ENCODE data around the gene TGM3. TPM values are rescaled to one million over a fixed set of nuclear protein-coding genes. Genes with fewer than 3 reads are reported as not detected.

TGM3 gene
- polyA plus RNA-seq, 1 donor from 2014 or later = 0.24 TPM

- TF ChIP-seq SMC3 (conservative IDR thresholded peaks at IDR 0.05; ENCODE audit: poor library complexity) (no peak), EZH2 (IDR thresholded peaks at IDR 0.05; ENCODE audit: borderline replicate concordance, insufficient read depth, low read length, poor library complexity, severe bottlenecking) (no peak)
- no peaks in the 10 kb centered on the region for H3K79me2 ChIP-seq (replicated peaks; ENCODE audit: insufficient read depth, low read length)
- no peak overlapping the region for H2AFZ ChIP-seq (ENCODE audit: low read depth, low read length)
- no peaks in the 10 kb centered on the region for H3F3A ChIP-seq (ENCODE audit: insufficient read depth, low read length, poor library complexity, severe bottlenecking)
- no peaks in the 10 kb centered on the region for H3K27me3 ChIP-seq (ENCODE audit: insufficient read depth, low read depth, low read length)
- H3K9ac ChIP-seq (ENCODE audit: low read length) = no peak overlapping the region
- no peak overlapping the region for H3K27ac ChIP-seq (ENCODE audit: low read length)
- no peak overlapping the region for H3K4me3 ChIP-seq (ENCODE audit: low read length)
- H3K9me3 ChIP-seq (ENCODE audit: low read length) = peaks cover 3% of the 10 kb centered on the region
- H4K20me1 ChIP-seq (ENCODE audit: insufficient read depth) = no peaks in the 10 kb centered on the region
- H3K4me2 ChIP-seq (ENCODE audit: low read length) = no peak overlapping the region
- H3K9me2 ChIP-seq (ENCODE audit: insufficient read depth, low read length) = no peaks in the 10 kb centered on the region
- H3K36me3 ChIP-seq (ENCODE audit: insufficient read depth, low read length) = no peaks in the 10 kb centered on the region
Measured at GRCh38 chr20:2361035-2361593, 65.3 kb downstream of the TGM3 start.

DNA sequence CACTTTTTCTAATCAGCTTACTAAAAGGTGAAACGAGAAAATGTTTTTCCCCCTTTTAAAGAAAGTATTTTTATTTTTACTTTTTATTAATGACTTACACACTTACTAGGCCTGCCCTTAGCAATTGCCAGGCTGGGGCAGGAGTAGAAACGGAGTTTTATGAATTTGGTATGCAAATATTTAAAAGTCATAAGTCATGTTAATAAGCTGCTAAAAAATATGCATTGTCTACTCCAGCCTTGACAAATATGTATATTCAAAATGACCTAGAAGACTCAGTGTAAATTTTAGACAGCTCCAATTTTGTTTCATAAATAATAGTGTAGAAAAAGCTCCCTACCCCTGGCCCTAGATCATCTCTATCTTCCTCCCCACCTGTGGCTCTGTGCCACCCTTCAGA lies 67.4 kb downstream of the TGM3 start:
- Histone ChIP-seq H3K36me3 (ENCODE audit: insufficient read depth, low read length) (no peaks in the 10 kb centered on the region), H3K27ac (ENCODE audit: low read length) (no peak overlapping the region), H3K9me2 (ENCODE audit: insufficient read depth, low read length) (no peaks in the 10 kb centered on the region)

GRCh38 chr20:2363587-2363986 lies 67.8 kb downstream of the TGM3 start:
- no peaks in the 10 kb centered on the region for H3K36me3 ChIP-seq (ENCODE audit: insufficient read depth, low read length)
- H3K4me2 ChIP-seq (ENCODE audit: low read length) = no peak overlapping the region
- no peak overlapping the region for H3K27ac ChIP-seq (ENCODE audit: low read length)
- no peak overlapping the region for H3K9ac ChIP-seq (ENCODE audit: low read length)
- H3K9me3 ChIP-seq (ENCODE audit: low read length) = peaks cover 3% of the 10 kb centered on the region
- H3K79me2 ChIP-seq (replicated peaks; ENCODE audit: insufficient read depth, low read length) = no peaks in the 10 kb centered on the region
- H3K27me3 ChIP-seq (ENCODE audit: insufficient read depth, low read depth, low read length) = no peaks in the 10 kb centered on the region
- H3K4me3 ChIP-seq (ENCODE audit: low read length) = no peak overlapping the region
- H4K20me1 ChIP-seq (ENCODE audit: insufficient read depth) = no peaks in the 10 kb centered on the region
- H3F3A ChIP-seq (ENCODE audit: insufficient read depth, low read length, poor library complexity, severe bottlenecking) = no peaks in the 10 kb centered on the region
- H3K9me2 ChIP-seq (ENCODE audit: insufficient read depth, low read length) = no peaks in the 10 kb centered on the region
- no peak overlapping the region for H2AFZ ChIP-seq (ENCODE audit: low read depth, low read length)
- no peak for TF ChIP-seq EZH2 (IDR thresholded peaks at IDR 0.05; ENCODE audit: borderline replicate concordance, insufficient read depth, low read length, poor library complexity, severe bottlenecking)
- no peak for TF ChIP-seq MXI1 (conservative IDR thresholded peaks at IDR 0.05; ENCODE audit: poor library complexity, severe bottlenecking)
- TF ChIP-seq RAD21 (conservative IDR thresholded peaks at IDR 0.05) = no peak
- TF ChIP-seq TAF1 (IDR thresholded peaks at IDR 0.05; ENCODE audit: low read depth) = no peak
- TF ChIP-seq REST (IDR thresholded peaks at IDR 0.05; ENCODE audit: borderline replicate concordance) = no peak
- TF ChIP-seq POLR2AphosphoS5 (IDR thresholded peaks at IDR 0.05) = no peak
- TF ChIP-seq SMC3 (conservative IDR thresholded peaks at IDR 0.05; ENCODE audit: poor library complexity) = no peak
- TF ChIP-seq, protein P1, sequence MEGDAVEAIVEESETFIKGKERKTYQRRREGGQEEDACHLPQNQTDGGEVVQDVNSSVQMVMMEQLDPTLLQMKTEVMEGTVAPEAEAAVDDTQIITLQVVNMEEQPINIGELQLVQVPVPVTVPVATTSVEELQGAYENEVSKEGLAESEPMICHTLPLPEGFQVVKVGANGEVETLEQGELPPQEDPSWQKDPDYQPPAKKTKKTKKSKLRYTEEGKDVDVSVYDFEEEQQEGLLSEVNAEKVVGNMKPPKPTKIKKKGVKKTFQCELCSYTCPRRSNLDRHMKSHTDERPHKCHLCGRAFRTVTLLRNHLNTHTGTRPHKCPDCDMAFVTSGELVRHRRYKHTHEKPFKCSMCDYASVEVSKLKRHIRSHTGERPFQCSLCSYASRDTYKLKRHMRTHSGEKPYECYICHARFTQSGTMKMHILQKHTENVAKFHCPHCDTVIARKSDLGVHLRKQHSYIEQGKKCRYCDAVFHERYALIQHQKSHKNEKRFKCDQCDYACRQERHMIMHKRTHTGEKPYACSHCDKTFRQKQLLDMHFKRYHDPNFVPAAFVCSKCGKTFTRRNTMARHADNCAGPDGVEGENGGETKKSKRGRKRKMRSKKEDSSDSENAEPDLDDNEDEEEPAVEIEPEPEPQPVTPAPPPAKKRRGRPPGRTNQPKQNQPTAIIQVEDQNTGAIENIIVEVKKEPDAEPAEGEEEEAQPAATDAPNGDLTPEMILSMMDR (IDR thresholded peaks at IDR 0.05; ENCODE audit: poor library complexity, severe bottlenecking) = no peak

More for the DNA sequence above, 67.4 kb downstream of the TGM3 start:
- Histone ChIP-seq H4K20me1 (ENCODE audit: insufficient read depth) (no peaks in the 10 kb centered on the region), H3K9me3 (ENCODE audit: low read length) (peaks cover 3% of the 10 kb centered on the region), H3K9ac (ENCODE audit: low read length) (no peak overlapping the region), H2AFZ (ENCODE audit: low read depth, low read length) (no peak overlapping the region), H3F3A (ENCODE audit: insufficient read depth, low read length, poor library complexity, severe bottlenecking) (no peaks in the 10 kb centered on the region), H3K4me2 (ENCODE audit: low read length) (no peak overlapping the region), H3K4me3 (ENCODE audit: low read length) (no peak overlapping the region), H3K27me3 (ENCODE audit: insufficient read depth, low read depth, low read length) (no peaks in the 10 kb centered on the region), H3K79me2 (replicated peaks; ENCODE audit: insufficient read depth, low read length) (no peaks in the 10 kb centered on the region)
- TF ChIP-seq SMC3 (conservative IDR thresholded peaks at IDR 0.05; ENCODE audit: poor library complexity) (no peak), RAD21 (conservative IDR thresholded peaks at IDR 0.05) (no peak), EZH2 (IDR thresholded peaks at IDR 0.05; ENCODE audit: borderline replicate concordance, insufficient read depth, low read length, poor library complexity, severe bottlenecking) (no peak), POLR2AphosphoS5 (IDR thresholded peaks at IDR 0.05) (no peak), REST (IDR thresholded peaks at IDR 0.05; ENCODE audit: borderline replicate concordance) (no peak), TAF1 (IDR thresholded peaks at IDR 0.05; ENCODE audit: low read depth) (no peak)

Data from neural cell (in vitro differentiated cells).